Gastrocnemius medialis (tissue), 4 donors: ENCODE results near the gene LRRC75B. TPM values are rescaled to one million over a fixed set of nuclear protein-coding genes. Genes with fewer than 3 reads are reported as not detected.
"Not testable (repeated sequence)": the region's sequence is repeated elsewhere in the genome, so short reads cannot be mapped to it uniquely, and the experiment has no call there.

Source experiments
- ATAC-seq, 2 donors: fragments of 150-250 bp; one replicate each; pipeline ENCODE4 v1.9.1; 2016
- DNase-seq, 2 donors: peaks; one replicate each; pipeline ENCODE4 v3.0.0-alpha.2; 2019
- H3K27ac ChIP-seq, 4 donors: fragments of 200-600 bp; sonication (generic); 1 replicate in 1 of 4; 2 replicates in 3 of 4; pipeline ENCODE4 v1.5.1; 2016 to 2018; ENCODE audit warnings: mild to moderate bottlenecking in 2 of 4, moderate library complexity in 1 of 4
- H3K27me3 ChIP-seq, 3 donors: fragments of 200-600 bp; sonication (generic) in 2 of 3; 1 replicate in 1 of 3; 2 replicates in 2 of 3; pipeline versions ENCODE4 v1.5.1 to v1.6.0; 2016 to 2019; ENCODE audit warnings: mild to moderate bottlenecking in 1 of 3, moderate library complexity in 1 of 3
- H3K36me3 ChIP-seq, 2 donors: fragments of 200-600 bp; sonication (generic) in 1 of 2; one replicate each; pipeline ENCODE4 v1.5.1; 2017 to 2018
- H3K4me1 ChIP-seq, 2 donors: fragments of 200-600 bp; sonication (generic) in 1 of 2; one replicate each; pipeline ENCODE4 v1.5.1; 2016 to 2017; ENCODE audit warnings: mild to moderate bottlenecking in 2 of 2
- H3K4me3 ChIP-seq, 4 donors: fragments of 200-600 bp; sonication (generic) in 3 of 4; 1 replicate in 1 of 4; 2 replicates in 3 of 4; pipeline ENCODE4 v1.5.1; 2016 to 2019; ENCODE audit warnings: mild to moderate bottlenecking in 2 of 4
- H3K9me3 ChIP-seq, 3 donors: fragments of 200-600 bp; sonication (generic) in 2 of 3; 1 replicate in 1 of 3; 2 replicates in 2 of 3; pipeline ENCODE4 v1.5.1; 2016 to 2019
- CTCF ChIP-seq, 5 experiments: fragments of 450-650 bp in 3 of 5; fragments of 200-600 bp in 2 of 5; sonication (generic) in 2 of 5; IDR thresholded peaks in 4 of 5; conservative IDR thresholded peaks in 1 of 5; 1 replicate in 4 of 5; 2 replicates in 1 of 5; pipeline ENCODE4 v1.5.1; 2016 to 2019; ENCODE audit warnings: antibody characterized with exemption in 5 of 5, mild to moderate bottlenecking in 3 of 5, moderate library complexity in 3 of 5
- in situ Hi-C, 4 donors: fragments of 200-750 bp; cut with MboI; loops; one replicate each; pipeline versions ENCODE4 v1.15.0 to v1.8.0; 2017; ENCODE audit warnings: low sequenced_read_pairs in 4 of 4
- intact Hi-C: fragments of 100-400 bp; cut with DNase I; formaldehyde crosslinking; loops from one replicate; pipeline ENCODE4 v1.15.1; 2023; ENCODE audit warnings: low total_unique reads
- total RNA-seq, 4 donors: library from RNA; depleted of rRNA; stranded (reverse); fragments of >200 nt; gene quantifications; one replicate each; pipeline versions ENCODE4 v1.1.0 to v1.2.3, GENCODE V29; 2016

The LRRC75B gene
- total RNA-seq, 4 donors from 2014 or later: 1.9 to 3.4 (median 2.8) TPM

- in situ Hi-C loops, H3K27me3 ChIP-seq, H3K4me1 ChIP-seq, ATAC-seq, H3K27ac ChIP-seq, H3K9me3 ChIP-seq, intact Hi-C loops, H3K4me3 ChIP-seq, DNase-seq, H3K36me3 ChIP-seq: not testable (repeated sequence)
- peak in 4 of 5 experiments; percentile 12 to 46 (median 31) for TF ChIP-seq CTCF (IDR thresholded peaks at IDR 0.05 in 4 of 5, conservative IDR thresholded peaks at IDR 0.05 in 1 of 5)
Measured at GRCh38 chr22:24629069-24629468, 36.2 kb upstream of the LRRC75B start.

- H3K9me3 ChIP-seq, H3K4me1 ChIP-seq, DNase-seq, H3K27me3 ChIP-seq, in situ Hi-C loops, intact Hi-C loops, ATAC-seq, H3K36me3 ChIP-seq, H3K27ac ChIP-seq, H3K4me3 ChIP-seq: not testable (repeated sequence)
Measured at GRCh38 chr22:24627911-24628310, 35.0 kb upstream of the LRRC75B start.

- H3K27me3 ChIP-seq, ATAC-seq, H3K27ac ChIP-seq, H3K9me3 ChIP-seq, DNase-seq, H3K4me1 ChIP-seq, H3K4me3 ChIP-seq, intact Hi-C loops, in situ Hi-C loops, H3K36me3 ChIP-seq: not testable (repeated sequence)
Measured at GRCh38 chr22:24622596-24622995, 29.7 kb upstream of the LRRC75B start.

GRCh38 chr22:24621244-24621643 lies 28.4 kb upstream of the LRRC75B start:
- H3K27ac ChIP-seq, H3K4me3 ChIP-seq, DNase-seq, H3K36me3 ChIP-seq, H3K27me3 ChIP-seq, H3K4me1 ChIP-seq, H3K9me3 ChIP-seq, in situ Hi-C loops, intact Hi-C loops, ATAC-seq: not testable (repeated sequence)

GRCh38 chr22:24614794-24615193 lies 21.9 kb upstream of the LRRC75B start:
- in situ Hi-C loops, H3K4me3 ChIP-seq, H3K27me3 ChIP-seq, ATAC-seq, H3K36me3 ChIP-seq, H3K4me1 ChIP-seq, H3K9me3 ChIP-seq, DNase-seq, H3K27ac ChIP-seq, intact Hi-C loops: not testable (repeated sequence)

- H3K27ac ChIP-seq, ATAC-seq, intact Hi-C loops, in situ Hi-C loops, H3K27me3 ChIP-seq, H3K36me3 ChIP-seq, H3K4me3 ChIP-seq, DNase-seq, H3K4me1 ChIP-seq, H3K9me3 ChIP-seq: not testable (repeated sequence)
Measured at GRCh38 chr22:24609888-24610287, 17.0 kb upstream of the LRRC75B start.

GRCh38 chr22:24608327-24608726 lies 15.5 kb upstream of the LRRC75B start:
- intact Hi-C loops, H3K4me3 ChIP-seq, H3K27me3 ChIP-seq, H3K27ac ChIP-seq, DNase-seq, H3K4me1 ChIP-seq, ATAC-seq, in situ Hi-C loops, H3K36me3 ChIP-seq, H3K9me3 ChIP-seq: not testable (repeated sequence)

GRCh38 chr22:24607429-24607983 lies 14.6 kb upstream of the LRRC75B start:
- intact Hi-C loops, H3K4me3 ChIP-seq, DNase-seq: not testable (repeated sequence)

GRCh38 chr22:24606340-24606739 lies 13.5 kb upstream of the LRRC75B start:
- H3K27ac ChIP-seq, ATAC-seq, H3K4me3 ChIP-seq, in situ Hi-C loops, DNase-seq, H3K9me3 ChIP-seq, H3K4me1 ChIP-seq, H3K36me3 ChIP-seq, intact Hi-C loops, H3K27me3 ChIP-seq: not testable (repeated sequence)

More at GRCh38 chr22:24607429-24607983, 14.6 kb upstream of the LRRC75B start:
- ATAC-seq, H3K4me1 ChIP-seq, H3K9me3 ChIP-seq, in situ Hi-C loops, H3K36me3 ChIP-seq, H3K27ac ChIP-seq, H3K27me3 ChIP-seq: not testable (repeated sequence)

GRCh38 chr22:24603770-24604629 lies 11.1 kb upstream of the LRRC75B start:
- in situ Hi-C loops, H3K4me1 ChIP-seq, H3K27ac ChIP-seq: not testable (repeated sequence)

More at GRCh38 chr22:24603770-24604629, 11.1 kb upstream of the LRRC75B start:
- intact Hi-C loops, H3K4me3 ChIP-seq, H3K27me3 ChIP-seq, DNase-seq, H3K9me3 ChIP-seq, H3K36me3 ChIP-seq, ATAC-seq: not testable (repeated sequence)
